Fibroblast of lung (primary cell): Measurements from ENCODE around the gene SRRM1.

Experiments
- EZH2 ChIP-seq: IDR thresholded peaks from 2 replicates; pipeline ENCODE4 v1.5.1; 2012; ENCODE audit warnings: low read length, control low read depth, mild to moderate bottlenecking; ENCODE audit errors: missing control alignments
- TF ChIP-seq, protein P1 (sequence below), 2 donors: IDR thresholded peaks in 1 of 2; conservative IDR thresholded peaks in 1 of 2; 1 replicate in 1 of 2; 2 replicates in 1 of 2; pipeline ENCODE4 v1.5.1; 2011 to 2012; ENCODE audit warnings: low read length in 2 of 2, control low read depth in 1 of 2, inconsistent platforms in 1 of 2, low read depth in 1 of 2, mild to moderate bottlenecking in 1 of 2

DNA sequence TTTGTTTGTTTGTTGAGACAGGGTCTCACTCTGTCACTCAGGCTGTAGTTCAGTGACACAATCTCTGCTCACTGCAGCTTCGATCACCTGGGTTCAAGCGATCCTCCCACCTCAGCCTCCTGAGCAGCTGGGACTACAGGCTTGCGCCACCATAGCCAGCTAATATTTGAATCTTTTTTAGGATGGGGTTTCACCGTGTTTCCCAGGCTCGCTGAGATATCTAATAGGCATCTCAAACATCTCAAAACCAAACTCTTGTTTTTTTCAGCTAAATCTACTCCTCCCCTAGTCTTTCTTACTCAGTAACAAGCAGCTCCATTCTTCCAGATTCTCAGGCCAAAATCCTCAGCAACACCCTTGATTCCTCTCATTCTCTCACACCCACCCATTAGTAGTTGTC is 22.0 kb upstream of the SRRM1 start:
- TF ChIP-seq, protein P1, sequence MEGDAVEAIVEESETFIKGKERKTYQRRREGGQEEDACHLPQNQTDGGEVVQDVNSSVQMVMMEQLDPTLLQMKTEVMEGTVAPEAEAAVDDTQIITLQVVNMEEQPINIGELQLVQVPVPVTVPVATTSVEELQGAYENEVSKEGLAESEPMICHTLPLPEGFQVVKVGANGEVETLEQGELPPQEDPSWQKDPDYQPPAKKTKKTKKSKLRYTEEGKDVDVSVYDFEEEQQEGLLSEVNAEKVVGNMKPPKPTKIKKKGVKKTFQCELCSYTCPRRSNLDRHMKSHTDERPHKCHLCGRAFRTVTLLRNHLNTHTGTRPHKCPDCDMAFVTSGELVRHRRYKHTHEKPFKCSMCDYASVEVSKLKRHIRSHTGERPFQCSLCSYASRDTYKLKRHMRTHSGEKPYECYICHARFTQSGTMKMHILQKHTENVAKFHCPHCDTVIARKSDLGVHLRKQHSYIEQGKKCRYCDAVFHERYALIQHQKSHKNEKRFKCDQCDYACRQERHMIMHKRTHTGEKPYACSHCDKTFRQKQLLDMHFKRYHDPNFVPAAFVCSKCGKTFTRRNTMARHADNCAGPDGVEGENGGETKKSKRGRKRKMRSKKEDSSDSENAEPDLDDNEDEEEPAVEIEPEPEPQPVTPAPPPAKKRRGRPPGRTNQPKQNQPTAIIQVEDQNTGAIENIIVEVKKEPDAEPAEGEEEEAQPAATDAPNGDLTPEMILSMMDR (conservative IDR thresholded peaks at IDR 0.05 in 1 of 2, IDR thresholded peaks at IDR 0.05 in 1 of 2; ENCODE audit: low read depth in 1 of 2, low read length in 2 of 2): no peak
- no peak for TF ChIP-seq EZH2
